NCI-H226 (cell line): ENCODE data around the gene THEM4.
"Not testable (repeated sequence)": the region's sequence is repeated elsewhere in the genome, so short reads cannot be mapped to it uniquely, and the experiment has no call there.

Experiments used
- DNase-seq: peaks from one replicate; pipeline ENCODE4 v3.0.0-alpha.2; 2015

THEM4 gene

GRCh38 chr1:151858030-151858746 lies 51.1 kb downstream of the THEM4 start:
- DNase-seq = peak; percentile 32

GRCh38 chr1:151855933-151856332 lies 53.4 kb downstream of the THEM4 start:
- DNase-seq = no peak

DNA sequence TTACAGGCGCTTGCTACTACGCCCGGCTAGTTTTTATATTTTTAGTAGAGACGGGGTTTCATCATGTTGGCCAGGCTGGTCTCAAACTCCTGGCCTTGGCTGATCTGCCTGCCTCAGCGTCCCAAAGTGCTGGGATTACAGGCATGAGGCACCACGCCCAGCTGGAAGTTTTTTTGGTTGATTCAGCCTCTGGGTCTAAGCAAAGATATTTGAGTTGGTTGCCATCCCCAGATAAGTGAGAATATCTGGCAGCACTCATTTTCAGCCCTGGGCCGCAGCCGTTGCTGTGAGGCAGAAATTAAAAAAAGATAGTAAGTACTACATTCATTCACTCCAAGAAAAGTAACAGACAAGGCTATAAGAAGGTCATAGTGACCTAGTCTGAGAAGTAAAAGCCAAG lies 53.8 kb downstream of the THEM4 start:
- not testable (repeated sequence) for DNase-seq

DNA sequence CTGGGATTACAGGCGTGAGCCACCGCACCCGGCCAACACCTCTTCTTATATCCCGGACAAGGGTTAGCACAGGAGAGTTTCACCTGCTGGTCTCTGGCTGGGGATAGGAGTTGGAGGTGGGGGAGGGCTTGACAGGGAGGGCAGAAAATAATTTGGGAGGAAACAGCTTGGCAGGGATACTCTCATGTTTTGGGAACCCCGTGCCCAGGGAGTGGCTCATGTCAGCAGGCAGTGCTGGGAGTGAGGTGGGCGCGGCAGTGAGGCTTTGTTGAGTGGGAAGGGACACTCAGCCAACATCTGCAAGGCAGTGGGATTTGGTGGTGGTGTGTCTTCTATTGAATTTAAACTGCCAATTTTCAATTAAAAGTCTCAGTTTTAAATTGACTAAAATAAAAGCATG lies 54.7 kb downstream of the THEM4 start:
- DNase-seq = no peak

GRCh38 chr1:151853411-151853943 lies 55.8 kb downstream of the THEM4 start, which contains the start of gene THEM5:
THEM5 (minus strand) TSS chr1:151853712; CDS start chr1:151853565, 147 bp downstream.
- DNase-seq = no peak

DNA sequence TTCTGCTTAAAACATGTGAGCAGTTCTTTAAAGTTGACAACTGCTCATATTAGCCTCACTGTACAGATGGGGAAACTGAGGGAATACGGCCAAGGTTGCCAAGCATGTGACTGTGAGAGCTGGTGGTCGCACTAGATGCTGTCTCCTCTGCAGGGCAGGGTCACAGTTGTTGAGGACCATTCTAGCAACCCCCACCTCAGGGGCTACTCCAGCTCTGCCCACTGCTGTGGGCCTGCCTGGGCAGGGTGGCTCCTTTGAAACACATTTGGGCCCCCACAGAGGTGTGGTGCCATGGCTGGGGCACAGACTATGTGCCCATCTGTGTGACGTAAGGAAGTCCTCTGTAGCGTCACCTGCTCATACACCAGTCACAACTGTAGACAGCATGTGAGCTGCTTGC lies 56.6 kb downstream of the THEM4 start:
- no peak for DNase-seq

DNA sequence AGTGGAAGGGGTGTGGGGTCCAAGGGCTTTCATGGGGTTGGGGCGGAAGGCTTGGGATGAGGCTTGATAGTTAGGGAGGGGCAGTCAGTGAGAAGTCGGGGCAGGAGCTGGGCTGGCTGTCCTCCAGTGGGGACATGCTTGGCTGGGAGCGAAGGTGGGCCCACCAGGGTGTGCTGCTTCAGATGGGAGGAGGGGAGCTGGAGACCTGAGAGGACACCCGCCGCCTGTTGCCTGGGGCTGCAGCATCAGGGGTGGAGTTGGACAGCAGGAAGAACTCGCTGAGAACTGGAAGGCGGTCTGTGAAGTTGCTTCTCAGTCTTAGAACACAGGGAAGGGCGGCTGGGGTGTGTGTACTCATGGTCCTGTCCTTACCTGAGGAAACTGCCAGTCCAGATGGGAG lies 57.4 kb downstream of the THEM4 start:
- DNase-seq = no peak

- no peak for DNase-seq
These were observed 59.4 kb downstream of the THEM4 start for GRCh38 chr1:151849871-151850270.

DNA sequence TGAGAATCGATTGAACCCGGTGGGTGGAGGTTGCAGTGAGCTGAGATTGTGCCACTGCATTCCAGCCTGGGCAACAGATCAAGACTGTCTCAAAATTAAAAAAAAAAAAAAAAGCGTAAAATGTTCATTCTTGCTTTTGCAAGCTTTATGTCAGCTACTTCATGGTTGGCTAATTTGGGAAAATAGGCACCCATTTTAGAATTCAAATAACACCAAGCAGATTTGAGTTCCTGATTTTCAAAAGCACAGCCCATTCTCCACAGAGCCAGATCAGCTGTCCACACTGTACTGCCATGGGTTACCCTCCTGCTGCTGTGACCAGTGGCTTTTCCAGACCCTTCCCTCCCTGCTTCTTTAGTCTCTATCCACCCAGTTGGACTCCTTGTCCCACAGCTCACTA lies 60.2 kb downstream of the THEM4 start:
- DNase-seq = no peak

DNA sequence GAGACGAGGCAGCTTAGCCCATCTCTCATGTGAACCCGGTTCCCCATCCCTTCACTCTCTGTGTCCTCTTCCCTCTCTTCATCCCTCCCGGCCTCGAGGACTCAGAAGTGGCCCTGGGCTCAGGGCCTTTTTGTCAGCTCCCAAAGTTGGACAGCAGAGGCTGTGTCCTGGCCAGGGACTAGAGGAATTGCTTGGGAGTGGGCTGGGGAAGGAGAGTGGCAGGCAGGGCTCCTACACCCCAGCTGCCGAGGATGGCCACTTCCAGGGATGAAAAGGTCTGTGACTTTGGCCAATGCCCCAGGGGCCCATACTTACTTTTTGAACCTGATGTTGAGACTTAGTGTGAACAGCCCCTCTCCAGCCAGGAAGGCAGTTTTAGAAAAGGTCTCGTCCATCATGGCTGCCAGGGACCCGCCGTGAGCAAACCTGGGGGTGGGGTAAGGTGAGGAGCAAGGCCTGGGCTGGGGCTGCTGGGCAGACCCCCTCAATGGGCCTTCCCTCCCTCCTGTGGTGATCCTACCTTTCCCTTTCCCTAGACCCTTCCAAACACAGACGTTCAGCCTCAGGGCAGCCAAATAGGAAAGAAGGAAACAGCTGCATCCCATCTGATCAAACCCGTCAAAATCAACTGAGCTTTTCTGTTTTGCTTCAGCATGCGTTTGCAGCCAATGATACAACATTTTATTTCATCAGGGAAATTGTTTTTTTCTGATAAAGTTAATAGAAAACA lies 61.3 kb downstream of the THEM4 start:
- no peak for DNase-seq

DNA sequence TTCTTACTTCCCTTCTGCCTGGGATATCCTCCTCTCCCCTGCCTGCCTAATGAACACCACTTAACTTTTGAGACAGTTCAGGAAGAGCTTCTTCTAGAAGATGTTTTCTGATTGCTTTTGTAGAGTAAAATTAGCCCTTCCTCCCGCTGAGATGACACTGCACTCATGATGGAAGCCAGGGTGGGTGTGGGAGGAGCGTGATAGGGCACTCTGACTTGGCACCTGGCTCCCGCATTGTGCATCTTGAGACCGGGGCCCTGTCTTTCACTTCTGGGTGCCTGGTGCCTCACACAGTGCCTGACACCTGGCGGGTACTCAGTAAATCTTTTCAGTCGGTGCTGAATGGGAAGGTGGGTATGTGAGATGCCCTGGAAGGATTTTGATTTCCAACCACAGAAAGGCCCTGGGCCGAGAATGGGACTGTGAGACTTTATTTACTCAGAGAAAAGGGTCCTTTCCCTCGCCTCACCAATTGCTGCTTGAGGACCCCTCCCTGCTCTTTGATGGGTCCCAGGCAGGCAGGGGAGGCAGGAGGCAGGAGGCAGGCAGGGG lies 62.5 kb downstream of the THEM4 start:
- DNase-seq = no peak

- DNase-seq = peak; percentile 28
These were observed 63.2 kb downstream of the THEM4 start for GRCh38 chr1:151846062-151846568.

- no peak for DNase-seq
These were observed 65.9 kb downstream of the THEM4 start for GRCh38 chr1:151843398-151843797.

- DNase-seq = no peak
These were observed 68.2 kb downstream of the THEM4 start for GRCh38 chr1:151841141-151841540.

DNA sequence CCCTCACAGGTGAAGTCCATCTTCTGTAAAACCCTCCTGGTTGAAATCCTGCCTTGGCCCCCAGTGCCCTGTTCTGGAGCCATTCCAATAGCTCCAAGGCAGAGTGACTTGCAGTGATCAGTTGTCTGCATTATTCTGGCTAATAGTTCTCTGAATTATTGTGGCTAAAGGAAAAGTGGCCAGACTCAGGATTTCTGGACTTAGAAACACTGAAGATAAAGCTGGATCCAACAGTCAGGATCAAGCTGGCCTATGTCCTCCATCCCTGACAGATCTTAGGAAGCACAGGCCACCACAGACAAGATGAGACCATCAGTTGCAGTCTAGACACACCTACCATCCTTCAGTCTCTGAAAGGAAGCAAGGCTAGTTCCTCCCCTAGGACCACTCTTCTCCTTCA lies 68.9 kb downstream of the THEM4 start:
- DNase-seq = no peak

GRCh38 chr1:151839457-151840403 lies 69.6 kb downstream of the THEM4 start, which contains the start of gene C2CD4D:
C2CD4D (minus strand) TSS chr1:151839820; CDS start chr1:151838989, 831 bp downstream.
- no peak for DNase-seq

- no peak for DNase-seq
These were observed 70.3 kb downstream of the THEM4 start for GRCh38 chr1:151839082-151839412.

DNA sequence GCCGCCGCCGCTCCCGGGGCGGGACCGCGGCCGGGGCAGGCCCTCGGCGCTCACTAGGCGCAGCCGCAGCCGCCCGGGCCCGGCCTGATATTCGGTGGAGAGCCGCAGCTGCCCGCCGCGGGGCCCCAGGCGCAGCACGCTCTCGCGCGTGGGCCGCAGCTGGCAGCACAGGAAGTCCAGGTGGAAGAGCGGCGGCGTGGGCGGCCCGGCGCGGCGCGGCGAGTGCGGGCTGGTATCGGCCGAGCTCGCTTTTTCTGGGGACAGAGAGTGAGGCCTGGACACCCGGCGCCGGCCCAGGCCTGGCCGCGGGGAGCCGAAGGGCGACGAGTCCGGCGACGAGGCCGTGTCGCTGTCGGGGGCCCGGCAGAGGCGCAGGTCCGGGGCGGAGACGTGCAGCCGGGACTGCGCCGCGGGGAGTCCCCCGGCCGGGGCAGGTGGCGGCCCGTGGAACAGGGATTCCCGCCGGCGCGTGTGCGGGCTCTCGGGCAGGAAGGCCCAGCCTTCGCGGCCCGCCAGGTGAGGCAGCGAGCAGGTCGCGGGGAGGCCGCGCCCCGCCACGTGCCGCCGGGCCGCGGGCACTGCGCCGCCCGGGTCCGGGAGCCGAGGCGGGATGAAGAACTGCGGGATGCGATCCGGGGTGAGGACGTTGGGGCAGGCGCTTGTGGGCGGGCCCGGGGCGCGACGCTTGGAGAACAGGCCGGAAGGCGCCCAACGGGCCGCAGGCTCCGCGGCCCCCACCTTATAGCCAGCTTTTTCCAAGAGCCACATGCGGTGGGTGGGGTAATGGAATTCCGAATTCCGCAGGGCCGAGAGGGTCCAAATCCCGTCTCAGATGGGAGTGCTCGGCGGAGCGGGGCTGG lies 70.9 kb downstream of the THEM4 start:
- DNase-seq = no peak

DNA sequence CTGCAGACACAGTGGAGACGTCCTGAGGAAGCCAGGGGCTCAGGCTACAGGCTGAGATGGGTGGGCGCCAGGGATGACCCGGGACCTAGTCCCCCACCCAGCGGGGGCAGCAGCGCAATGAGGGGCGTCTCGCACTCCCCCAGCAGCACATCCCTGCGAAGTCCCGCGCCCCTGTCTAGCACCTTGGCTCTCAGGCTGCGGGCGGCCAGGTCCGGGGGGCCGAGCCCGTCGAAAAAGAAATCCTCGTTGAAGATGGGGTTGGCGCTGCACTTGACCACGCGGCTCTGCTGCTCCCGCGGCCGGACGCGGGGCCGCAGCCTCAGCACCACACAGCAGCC lies 71.5 kb downstream of the THEM4 start:
- DNase-seq = no peak

DNA sequence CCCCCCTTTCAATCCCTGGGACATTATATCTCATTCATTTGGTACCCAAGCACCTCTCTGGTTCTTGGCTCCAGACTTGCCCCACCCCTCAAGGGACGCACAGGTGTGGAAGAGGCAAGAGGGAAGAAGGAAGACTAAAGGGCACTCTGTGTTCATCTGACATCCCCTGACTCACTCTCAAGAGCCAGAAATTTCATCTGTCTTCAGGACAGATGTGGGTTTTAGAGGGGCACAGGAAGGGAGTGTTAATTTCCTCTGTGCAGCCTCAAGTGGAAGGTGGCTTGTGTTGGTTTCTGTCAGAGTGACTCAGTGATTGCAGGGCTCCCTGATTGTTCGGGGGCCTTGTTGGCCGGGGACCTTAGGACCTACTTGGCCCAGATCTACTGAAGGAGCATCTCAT lies 72.1 kb downstream of the THEM4 start:
- DNase-seq = no peak

- no peak for DNase-seq
These were observed 73.7 kb downstream of the THEM4 start for GRCh38 chr1:151835596-151835995.

GRCh38 chr1:151834239-151834638 lies 75.1 kb downstream of the THEM4 start:
- no peak for DNase-seq
